Esophagus squamous epithelium (tissue), 4 donors: ENCODE measurements around the gene OR10A3.

ENCODE experiments used
- CTCF ChIP-seq, 6 experiments: fragments of 450-650 bp in 4 of 6; fragments of 200-600 bp in 2 of 6; sonication (generic) in 2 of 6; IDR thresholded peaks; one replicate each; pipeline ENCODE4 v1.5.1; 2016 to 2019; ENCODE audit warnings: antibody characterized with exemption in 6 of 6, mild to moderate bottlenecking in 4 of 6, moderate library complexity in 4 of 6
- POLR2A ChIP-seq, 4 donors: fragments of 450-650 bp; IDR thresholded peaks; one replicate each; pipeline ENCODE4 v1.6.1; 2017; ENCODE audit warnings: antibody characterized with exemption in 4 of 4, mild to moderate bottlenecking in 4 of 4, moderate library complexity in 3 of 4

- TF ChIP-seq CTCF (IDR thresholded peaks at IDR 0.05), result no peak
- TF ChIP-seq POLR2A (IDR thresholded peaks at IDR 0.05), result no peak
These were observed 42.1 kb downstream of the OR10A3 start for GRCh38 chr11:7899418-7899817.
